SJSA1 (cell line): ENCODE measurements around the gene OTUB2. TPM values are rescaled to one million over a fixed set of nuclear protein-coding genes. Genes with fewer than 3 reads are reported as not detected.
"Not testable (repeated sequence)": the region's sequence is repeated elsewhere in the genome, so short reads cannot be mapped to it uniquely, and the experiment has no call there.

Source experiments
- DNase-seq, 2 experiments: peaks; one replicate each; pipeline ENCODE4 v3.0.0-alpha.2; 2015 to 2020; ENCODE audit warnings: low spot score in 2 of 2, low read depth in 1 of 2
- H3K27ac ChIP-seq: fragments of 250-450 bp; sonication (Bioruptor Pico); 2 replicates; pipeline ENCODE4 v1.5.1; 2020; ENCODE audit warnings: mild to moderate bottlenecking, moderate library complexity
- H3K27me3 ChIP-seq: fragments of 250-450 bp; sonication (Bioruptor Pico); replicated peaks from 2 replicates; pipeline ENCODE4 v1.5.1; 2020; ENCODE audit warnings: mild to moderate bottlenecking, moderate library complexity
- H3K36me3 ChIP-seq: fragments of 250-450 bp; sonication (Bioruptor Pico); 2 replicates; pipeline ENCODE4 v1.5.1; 2020; ENCODE audit warnings: mild to moderate bottlenecking
- H3K4me1 ChIP-seq: fragments of 250-450 bp; sonication (Bioruptor Pico); replicated peaks from 2 replicates; pipeline ENCODE4 v1.6.1; 2021; ENCODE audit warnings: mild to moderate bottlenecking
- H3K4me3 ChIP-seq: fragments of 250-450 bp; sonication (Bioruptor Pico); 2 replicates; pipeline ENCODE4 v1.5.1; 2020; ENCODE audit warnings: mild to moderate bottlenecking
- H3K9me3 ChIP-seq: fragments of 250-450 bp; sonication (Bioruptor Pico); replicated peaks from 2 replicates; pipeline ENCODE4 v1.5.1; 2020; ENCODE audit warnings: mild to moderate bottlenecking
- total RNA-seq: library from RNA; depleted of rRNA; stranded (reverse); fragments of >200 nt; shearing (Covaris generic); gene quantifications from 2 replicates; pipeline ENCODE4 v1.2.3, GENCODE V29; 2014

The OTUB2 gene
- total RNA-seq, 1 experiment from 2014 or later = 1.3 TPM

DNA sequence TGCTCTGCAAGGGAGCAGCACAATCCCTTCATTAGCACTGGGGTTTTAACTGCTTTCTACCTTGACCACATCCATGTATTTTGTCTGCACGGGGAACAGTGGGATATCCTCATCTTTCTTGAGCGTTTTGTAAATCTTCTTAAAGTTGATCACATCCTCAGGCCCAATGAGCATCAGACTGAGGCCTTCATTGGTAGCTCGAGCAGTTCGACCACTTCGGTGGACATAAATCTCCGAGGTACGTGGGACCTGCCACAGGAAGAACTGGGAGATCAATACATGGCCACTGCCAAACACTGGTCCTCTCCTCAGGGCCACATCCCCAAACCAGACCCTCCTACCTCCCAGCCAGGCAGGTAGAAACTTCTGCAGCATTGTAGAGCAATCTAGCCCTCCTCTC is 28.8 kb downstream of the OTUB2 start:
- H3K27me3 ChIP-seq = no peaks in the 10 kb centered on the region
- no peaks in the 10 kb centered on the region for H3K9me3 ChIP-seq
- no peak overlapping the region for H3K4me3 ChIP-seq
- H3K36me3 ChIP-seq = peaks cover 91% of the 10 kb centered on the region
- H3K4me1 ChIP-seq = no peaks in the 10 kb centered on the region
- DNase-seq = no peak
- no peak overlapping the region for H3K27ac ChIP-seq

DNA sequence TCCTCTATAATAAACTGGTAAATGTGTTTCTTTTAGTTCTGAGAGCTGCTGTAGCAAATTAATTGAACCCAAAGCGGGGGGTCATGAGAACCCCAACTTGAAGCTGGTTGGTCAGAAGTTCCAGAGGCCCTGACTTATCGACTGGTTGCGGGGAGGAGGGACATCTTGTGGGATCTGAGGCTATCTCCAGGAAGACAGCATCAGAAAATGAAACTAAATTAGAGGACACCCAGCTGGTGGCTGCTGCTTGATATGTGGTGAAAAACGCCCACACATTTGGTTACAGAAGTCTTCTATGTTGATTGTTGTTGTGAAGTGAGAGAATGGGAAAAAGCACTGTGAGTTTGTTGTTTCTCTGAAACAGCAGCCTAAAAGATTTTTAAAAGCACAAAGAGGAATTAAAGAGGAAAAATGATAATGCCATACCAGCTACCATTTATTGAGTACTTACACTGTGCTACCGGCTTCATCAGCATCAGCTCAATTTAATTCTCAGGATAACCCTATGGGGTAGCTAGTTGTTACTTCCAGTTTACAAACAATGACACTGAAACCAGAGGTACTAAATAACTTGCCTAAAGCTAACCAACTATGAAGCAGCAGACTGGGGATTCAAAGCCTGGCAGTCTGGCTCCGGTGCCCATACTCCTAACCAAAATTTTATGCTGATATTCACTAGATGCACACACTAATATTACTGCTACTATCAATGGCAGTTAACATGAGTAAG is 30.6 kb downstream of the OTUB2 start:
- Histone ChIP-seq H3K4me3 (no peak overlapping the region), H3K9me3 (no peaks in the 10 kb centered on the region), H3K27me3 (no peaks in the 10 kb centered on the region), H3K27ac (no peak overlapping the region), H3K36me3 (peaks cover 91% of the 10 kb centered on the region), H3K4me1 (no peaks in the 10 kb centered on the region)
- no peak for DNase-seq

DNA sequence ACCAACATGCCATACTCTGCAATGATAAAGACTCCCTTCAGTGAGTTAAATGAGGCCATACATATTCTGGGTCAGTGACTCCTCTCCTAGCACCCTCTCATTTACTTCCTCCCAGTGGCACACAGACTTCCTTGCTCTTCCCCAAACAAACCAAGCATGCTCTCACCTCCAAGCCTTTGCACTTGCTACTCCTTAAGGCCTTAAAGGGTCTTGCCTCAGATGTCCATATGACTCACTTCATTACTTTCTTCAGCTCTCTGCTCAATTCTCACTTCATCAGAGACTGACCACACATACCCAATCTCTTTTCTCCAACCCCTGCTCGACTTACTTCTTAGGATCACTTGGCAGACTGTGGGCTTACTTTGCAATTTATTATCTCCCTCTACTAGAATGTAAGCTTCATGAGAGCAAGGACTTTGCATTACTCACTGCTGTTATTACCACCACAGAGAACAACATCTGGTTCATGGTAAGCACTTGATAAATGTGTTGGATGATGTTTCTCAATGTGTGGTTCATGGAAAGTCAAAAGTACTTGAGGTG is 32.1 kb downstream of the OTUB2 start:
- Histone ChIP-seq H3K4me3 (no peak overlapping the region), H3K9me3 (no peaks in the 10 kb centered on the region), H3K27me3 (no peaks in the 10 kb centered on the region), H3K4me1 (peaks cover 12% of the 10 kb centered on the region), H3K27ac (no peak overlapping the region), H3K36me3 (peaks cover 87% of the 10 kb centered on the region)
- DNase-seq = no peak

- no peak for DNase-seq
- Histone ChIP-seq H3K4me3 (no peak overlapping the region), H3K27ac (no peak overlapping the region), H3K9me3 (no peaks in the 10 kb centered on the region), H3K27me3 (no peaks in the 10 kb centered on the region), H3K36me3 (peaks cover 91% of the 10 kb centered on the region), H3K4me1 (peaks cover 18% of the 10 kb centered on the region)
Observed at GRCh38 chr14:94058674-94059138, 32.6 kb downstream of the OTUB2 start.

DNA sequence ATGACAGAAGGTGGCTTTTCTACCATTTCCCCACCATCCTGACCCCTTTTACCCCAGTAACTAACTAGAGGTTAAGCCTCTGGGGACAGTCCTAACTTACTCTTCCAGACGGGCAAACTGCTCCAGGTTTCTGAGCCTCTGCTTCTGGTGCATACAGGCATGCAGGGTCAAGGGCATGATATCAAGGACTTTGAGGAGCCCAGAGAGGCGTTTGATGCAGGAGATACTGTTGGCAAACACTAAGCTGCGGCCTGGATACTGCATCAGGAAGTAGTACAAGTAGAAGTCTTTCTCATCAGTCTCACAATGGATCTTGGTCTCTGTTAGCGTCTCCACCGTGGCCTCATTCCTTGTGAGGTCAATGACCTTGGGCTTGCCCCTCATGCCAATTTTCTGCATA is 33.9 kb downstream of the OTUB2 start:
- DNase-seq = no peak
- H3K27me3 ChIP-seq = no peaks in the 10 kb centered on the region
- no peaks in the 10 kb centered on the region for H3K9me3 ChIP-seq
- H3K4me1 ChIP-seq = peaks cover 20% of the 10 kb centered on the region
- no peak overlapping the region for H3K4me3 ChIP-seq
- no peak overlapping the region for H3K27ac ChIP-seq
- peaks cover 78% of the 10 kb centered on the region for H3K36me3 ChIP-seq

DNA sequence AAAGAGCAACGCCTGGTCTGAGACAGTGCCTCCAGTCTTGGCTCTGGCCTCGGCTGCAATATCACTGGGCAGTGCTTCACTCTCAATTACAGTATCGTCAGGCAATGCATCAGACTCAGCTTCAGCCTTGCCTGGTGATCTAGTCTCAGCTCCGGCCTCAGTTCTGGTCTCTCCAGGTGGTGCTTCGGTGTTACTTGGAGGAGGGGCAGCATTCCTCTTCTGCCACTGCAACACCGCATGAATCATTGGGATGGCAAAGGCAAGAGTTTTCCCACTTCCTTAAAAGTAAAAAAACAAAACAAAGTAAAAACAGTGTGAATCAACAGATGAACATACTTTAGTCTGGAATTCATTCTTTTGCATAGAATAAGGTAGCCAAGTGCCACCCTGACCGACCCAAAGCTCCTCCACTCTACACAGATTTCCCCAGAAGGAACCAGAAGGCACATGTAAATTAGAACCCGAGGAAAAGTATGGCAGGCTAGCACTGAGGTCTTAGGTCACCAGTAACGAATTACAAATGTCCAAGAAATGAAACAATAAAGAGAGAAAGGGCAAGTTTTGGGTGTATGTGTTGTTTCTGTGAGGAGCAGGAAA is 36.3 kb downstream of the OTUB2 start:
- Histone ChIP-seq H3K4me1 (peaks cover 20% of the 10 kb centered on the region), H3K9me3 (no peaks in the 10 kb centered on the region), H3K27ac (peak overlapping the region; percentile 70), H3K27me3 (no peaks in the 10 kb centered on the region), H3K4me3 (no peak overlapping the region), H3K36me3 (peaks cover 54% of the 10 kb centered on the region)
- peak; percentile 52 to 57 for DNase-seq

- no peaks in the 10 kb centered on the region for H3K27me3 ChIP-seq
- peaks cover 23% of the 10 kb centered on the region for H3K36me3 ChIP-seq
- peaks cover 20% of the 10 kb centered on the region for H3K4me1 ChIP-seq
- no peak overlapping the region for H3K4me3 ChIP-seq
- H3K27ac ChIP-seq = no peak overlapping the region
- no peaks in the 10 kb centered on the region for H3K9me3 ChIP-seq
- DNase-seq = no peak
Observed at GRCh38 chr14:94066089-94066676, 40.0 kb downstream of the OTUB2 start.

DNA sequence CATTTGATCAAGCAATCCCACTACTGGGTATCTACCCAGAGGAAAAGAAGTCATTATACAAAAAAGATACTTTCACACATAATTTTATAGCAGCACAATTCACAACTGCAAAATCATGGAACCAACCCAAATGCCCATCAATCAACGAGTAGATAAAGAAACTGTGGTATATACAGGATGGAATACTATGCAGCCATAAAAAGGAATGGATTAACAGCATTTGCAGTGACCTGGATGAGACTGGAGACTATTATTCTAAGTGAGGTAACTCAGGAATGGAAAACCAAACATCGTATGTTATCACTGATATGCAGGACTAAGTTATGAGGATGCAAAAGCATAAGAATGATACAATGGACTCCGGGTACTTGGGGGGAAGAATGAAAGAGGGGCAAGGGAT is 45.9 kb downstream of the OTUB2 start:
- H3K4me1 ChIP-seq, H3K9me3 ChIP-seq, DNase-seq, H3K4me3 ChIP-seq, H3K27me3 ChIP-seq, H3K27ac ChIP-seq: not testable (repeated sequence)
- peaks cover 35% of the 10 kb centered on the region for H3K36me3 ChIP-seq

DNA sequence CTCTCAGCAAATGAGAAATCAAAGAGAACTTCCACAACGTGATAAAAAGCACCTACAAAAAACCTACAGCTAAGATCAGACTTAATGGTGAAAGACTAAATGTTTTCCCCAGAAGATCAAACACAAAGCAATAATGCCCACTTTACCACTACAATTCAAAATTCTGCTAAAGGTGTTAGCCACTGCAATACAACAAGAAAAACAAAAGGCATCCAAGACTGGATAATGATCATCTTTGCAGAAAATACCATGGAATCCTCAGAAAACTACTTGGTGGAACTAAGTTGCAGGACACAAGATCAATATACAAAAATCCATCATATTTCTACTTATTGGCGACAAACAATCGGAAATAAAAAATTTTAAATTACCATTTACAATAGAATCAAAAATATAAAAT is 48.4 kb downstream of the OTUB2 start:
- H3K4me3 ChIP-seq = no peak overlapping the region
- H3K27me3 ChIP-seq = no peaks in the 10 kb centered on the region
- H3K9me3 ChIP-seq = peaks cover 4% of the 10 kb centered on the region
- H3K4me1 ChIP-seq = peaks cover 14% of the 10 kb centered on the region
- DNase-seq = no peak
- H3K27ac ChIP-seq = no peak overlapping the region
- peaks cover 59% of the 10 kb centered on the region for H3K36me3 ChIP-seq

DNA sequence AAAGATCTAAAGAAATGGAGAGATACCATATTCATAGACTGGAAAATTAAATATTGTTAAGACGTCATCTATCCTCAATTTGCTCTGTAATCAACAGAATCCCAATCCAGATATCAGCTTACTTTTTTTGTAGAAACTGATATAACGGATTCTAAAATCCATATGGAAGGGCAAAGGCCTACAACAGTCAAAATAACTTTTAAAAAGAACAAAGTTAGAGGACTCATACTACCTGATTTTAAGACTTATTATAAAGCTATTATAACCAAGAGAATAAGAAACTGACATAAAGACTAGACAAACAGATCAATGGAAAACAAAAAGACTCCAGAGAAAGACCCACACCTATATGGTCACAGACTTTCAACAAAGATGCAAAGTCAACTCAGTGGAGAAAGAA is 48.9 kb downstream of the OTUB2 start:
- Histone ChIP-seq H3K4me3 (no peak overlapping the region), H3K9me3 (peaks cover 4% of the 10 kb centered on the region), H3K27ac (no peak overlapping the region), H3K4me1 (peaks cover 17% of the 10 kb centered on the region), H3K36me3 (peaks cover 59% of the 10 kb centered on the region), H3K27me3 (no peaks in the 10 kb centered on the region)
- no peak for DNase-seq

DNA sequence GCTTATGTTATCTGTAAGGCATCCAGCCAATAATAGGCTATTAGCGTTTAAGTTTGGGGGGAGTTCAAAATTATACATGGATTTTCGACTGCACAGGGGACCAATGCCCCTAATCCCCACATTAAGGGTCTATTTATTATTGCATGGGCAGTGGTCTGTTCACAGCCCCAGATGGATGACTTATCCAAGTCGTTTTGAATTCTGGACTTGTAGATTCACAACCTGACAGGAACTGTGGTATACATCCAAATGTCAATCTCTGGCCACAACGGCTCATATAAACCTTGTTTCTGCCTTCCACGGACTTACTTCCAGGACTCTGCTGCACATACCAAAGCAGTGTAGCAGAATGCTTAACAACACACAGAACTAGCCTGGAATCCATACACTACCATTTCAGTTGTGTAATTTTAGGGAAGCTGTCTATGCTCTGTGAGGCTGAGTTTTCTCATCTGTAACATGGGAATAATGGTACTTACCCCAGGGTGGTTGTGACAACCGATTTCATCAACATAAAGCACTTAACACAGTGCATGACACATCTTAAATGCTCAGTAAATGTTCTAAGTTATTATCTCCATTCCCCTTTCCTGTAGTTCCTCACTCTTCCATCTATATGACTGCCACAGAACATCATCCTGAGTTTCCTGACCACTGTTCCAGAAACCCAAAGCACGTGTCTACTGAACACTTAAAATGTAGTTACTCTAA is 51.1 kb downstream of the OTUB2 start:
- Histone ChIP-seq H3K9me3 (peaks cover 4% of the 10 kb centered on the region), H3K27ac (no peak overlapping the region), H3K27me3 (no peaks in the 10 kb centered on the region), H3K4me3 (no peak overlapping the region), H3K36me3 (peaks cover 57% of the 10 kb centered on the region), H3K4me1 (peaks cover 17% of the 10 kb centered on the region)
- no peak for DNase-seq

GRCh38 chr14:94077823-94078222 is 51.7 kb downstream of the OTUB2 start:
- H3K27ac ChIP-seq = no peak overlapping the region
- no peaks in the 10 kb centered on the region for H3K27me3 ChIP-seq
- peaks cover 57% of the 10 kb centered on the region for H3K36me3 ChIP-seq
- H3K4me1 ChIP-seq = peaks cover 17% of the 10 kb centered on the region
- peaks cover 4% of the 10 kb centered on the region for H3K9me3 ChIP-seq
- H3K4me3 ChIP-seq = no peak overlapping the region
- DNase-seq = no peak

GRCh38 chr14:94079891-94080620 is 53.9 kb downstream of the OTUB2 start:
- peaks cover 4% of the 10 kb centered on the region; the same call in 1 of the 2 replicates for H3K9me3 ChIP-seq
- peak overlapping the region; percentile 72 for H3K27ac ChIP-seq
- peaks cover 55% of the 10 kb centered on the region for H3K36me3 ChIP-seq
- H3K4me1 ChIP-seq = peaks cover 17% of the 10 kb centered on the region
- no peaks in the 10 kb centered on the region for H3K27me3 ChIP-seq
- H3K4me3 ChIP-seq = peak overlapping the region; percentile 82
- no peak for DNase-seq
